Measurements from ENCODE around the gene TMEM186.
"Not testable (repeated sequence)": the region's sequence is repeated elsewhere in the genome, so short reads cannot be mapped to it uniquely, and the experiment has no call there.

The TMEM186 gene

GRCh38 chr16:8797364-8798173, at the start of gene TMEM186, which contains the start of gene PMM2:
TSS of gene TMEM186 (minus strand) at chr16:8797639. CDS start at chr16:8797614, 25 bp downstream.
TSS of gene PMM2 (plus strand) at chr16:8797839. CDS start at chr16:8797883, 44 bp downstream.
- Histone ChIP-seq H3K4me1 (ENCODE audit: control insufficient read depth, low read depth, low read length) (peaks cover 7% of the 10 kb centered on the region), H3K27me3 (ENCODE audit: control insufficient read depth, insufficient read depth, low read length) (no peaks in the 10 kb centered on the region), H3K4me3 (ENCODE audit: low read length) (peak within 1 kb of the TSS; percentile 95), H3K9ac (ENCODE audit: low read length) (peak within 1 kb of the TSS; percentile 87), H3K27ac (ENCODE audit: low read length) (peak within 1 kb of the TSS; percentile 82), H3K36me3 (ENCODE audit: control insufficient read depth, low read depth, low read length) (peaks cover 10% of the 10 kb centered on the region), H3K9me3 (ENCODE audit: control insufficient read depth, low read depth, low read length) (no peaks in the 10 kb centered on the region)

GRCh38 chr16:8847145-8847544, 49.7 kb upstream of the TMEM186 start:
- Histone ChIP-seq H3K36me3 (ENCODE audit: control insufficient read depth, low read depth, low read length) (peaks cover 31% of the 10 kb centered on the region), H3K4me3 (ENCODE audit: low read length) (no peak overlapping the region), H3K4me1 (ENCODE audit: control insufficient read depth, low read depth, low read length) (no peaks in the 10 kb centered on the region), H3K9ac (ENCODE audit: low read length) (no peak overlapping the region), H3K27ac (ENCODE audit: low read length) (no peak overlapping the region), H3K27me3 (ENCODE audit: control insufficient read depth, insufficient read depth, low read length) (no peaks in the 10 kb centered on the region), H3K9me3 (ENCODE audit: control insufficient read depth, low read depth, low read length) (no peaks in the 10 kb centered on the region)

- H3K27me3 ChIP-seq (ENCODE audit: control insufficient read depth, insufficient read depth, low read length): no peaks in the 10 kb centered on the region
- H3K9ac ChIP-seq (ENCODE audit: low read length): no peak overlapping the region
- H3K4me3 ChIP-seq (ENCODE audit: low read length): no peak overlapping the region
- no peak overlapping the region for H3K27ac ChIP-seq (ENCODE audit: low read length)
- H3K9me3 ChIP-seq (ENCODE audit: control insufficient read depth, low read depth, low read length): no peaks in the 10 kb centered on the region
- peaks cover 31% of the 10 kb centered on the region for H3K36me3 ChIP-seq (ENCODE audit: control insufficient read depth, low read depth, low read length)
- H3K4me1 ChIP-seq (ENCODE audit: control insufficient read depth, low read depth, low read length): no peaks in the 10 kb centered on the region
Observed at GRCh38 chr16:8846401-8846932, 49.0 kb upstream of the TMEM186 start.

- H3K4me3 ChIP-seq (ENCODE audit: low read length): no peak overlapping the region
- no peaks in the 10 kb centered on the region for H3K4me1 ChIP-seq (ENCODE audit: control insufficient read depth, low read depth, low read length)
- H3K9ac ChIP-seq (ENCODE audit: low read length): no peak overlapping the region
- H3K9me3 ChIP-seq (ENCODE audit: control insufficient read depth, low read depth, low read length): no peaks in the 10 kb centered on the region
- H3K27ac ChIP-seq (ENCODE audit: low read length): no peak overlapping the region
- H3K27me3 ChIP-seq (ENCODE audit: control insufficient read depth, insufficient read depth, low read length): no peaks in the 10 kb centered on the region
- H3K36me3 ChIP-seq (ENCODE audit: control insufficient read depth, low read depth, low read length): peaks cover 27% of the 10 kb centered on the region
Observed at GRCh38 chr16:8845699-8846298, 48.4 kb upstream of the TMEM186 start.

GRCh38 chr16:8843296-8843695, 45.9 kb upstream of the TMEM186 start:
- H3K36me3 ChIP-seq (ENCODE audit: control insufficient read depth, low read depth, low read length); H3K4me1 ChIP-seq (ENCODE audit: control insufficient read depth, low read depth, low read length); H3K9me3 ChIP-seq (ENCODE audit: control insufficient read depth, low read depth, low read length); H3K27ac ChIP-seq (ENCODE audit: low read length); H3K9ac ChIP-seq (ENCODE audit: low read length); H3K4me3 ChIP-seq (ENCODE audit: low read length); H3K27me3 ChIP-seq (ENCODE audit: control insufficient read depth, insufficient read depth, low read length): not testable (repeated sequence)

GRCh38 chr16:8842016-8842415, 44.6 kb upstream of the TMEM186 start:
- H3K36me3 ChIP-seq (ENCODE audit: control insufficient read depth, low read depth, low read length); H3K9me3 ChIP-seq (ENCODE audit: control insufficient read depth, low read depth, low read length); H3K4me1 ChIP-seq (ENCODE audit: control insufficient read depth, low read depth, low read length); H3K27ac ChIP-seq (ENCODE audit: low read length); H3K9ac ChIP-seq (ENCODE audit: low read length); H3K27me3 ChIP-seq (ENCODE audit: control insufficient read depth, insufficient read depth, low read length); H3K4me3 ChIP-seq (ENCODE audit: low read length): not testable (repeated sequence)

- not testable (repeated sequence) for H3K9me3 ChIP-seq (ENCODE audit: control insufficient read depth, low read depth, low read length); H3K27me3 ChIP-seq (ENCODE audit: control insufficient read depth, insufficient read depth, low read length); H3K27ac ChIP-seq (ENCODE audit: low read length); H3K36me3 ChIP-seq (ENCODE audit: control insufficient read depth, low read depth, low read length); H3K4me3 ChIP-seq (ENCODE audit: low read length); H3K9ac ChIP-seq (ENCODE audit: low read length); H3K4me1 ChIP-seq (ENCODE audit: control insufficient read depth, low read depth, low read length)
Observed at GRCh38 chr16:8837594-8837993, 40.2 kb upstream of the TMEM186 start.

GRCh38 chr16:8836797-8837196, 39.4 kb upstream of the TMEM186 start:
- H3K27ac ChIP-seq (ENCODE audit: low read length); H3K36me3 ChIP-seq (ENCODE audit: control insufficient read depth, low read depth, low read length); H3K4me3 ChIP-seq (ENCODE audit: low read length); H3K9me3 ChIP-seq (ENCODE audit: control insufficient read depth, low read depth, low read length); H3K27me3 ChIP-seq (ENCODE audit: control insufficient read depth, insufficient read depth, low read length); H3K9ac ChIP-seq (ENCODE audit: low read length): not testable (repeated sequence)
- H3K4me1 ChIP-seq (ENCODE audit: control insufficient read depth, low read depth, low read length): peaks cover 14% of the 10 kb centered on the region

- Histone ChIP-seq H3K27ac (ENCODE audit: low read length) (peak overlapping the region; percentile 89), H3K27me3 (ENCODE audit: control insufficient read depth, insufficient read depth, low read length) (no peaks in the 10 kb centered on the region), H3K9me3 (ENCODE audit: control insufficient read depth, low read depth, low read length) (no peaks in the 10 kb centered on the region), H3K4me1 (ENCODE audit: control insufficient read depth, low read depth, low read length) (peaks cover 32% of the 10 kb centered on the region), H3K4me3 (ENCODE audit: low read length) (peak overlapping the region; percentile 20), H3K9ac (ENCODE audit: low read length) (peak overlapping the region; percentile 80), H3K36me3 (ENCODE audit: control insufficient read depth, low read depth, low read length) (peaks cover 13% of the 10 kb centered on the region)
Observed at GRCh38 chr16:8832717-8833105, 35.3 kb upstream of the TMEM186 start.

- Histone ChIP-seq H3K27me3 (ENCODE audit: control insufficient read depth, insufficient read depth, low read length) (no peaks in the 10 kb centered on the region), H3K36me3 (ENCODE audit: control insufficient read depth, low read depth, low read length) (peaks cover 13% of the 10 kb centered on the region), H3K9me3 (ENCODE audit: control insufficient read depth, low read depth, low read length) (no peaks in the 10 kb centered on the region), H3K9ac (ENCODE audit: low read length) (peak overlapping the region; percentile 80), H3K4me3 (ENCODE audit: low read length) (peak overlapping the region; percentile 23), H3K4me1 (ENCODE audit: control insufficient read depth, low read depth, low read length) (peaks cover 32% of the 10 kb centered on the region), H3K27ac (ENCODE audit: low read length) (peak overlapping the region; percentile 89)
Observed at GRCh38 chr16:8831871-8832716, 34.7 kb upstream of the TMEM186 start.

GRCh38 chr16:8831450-8831849, 34.0 kb upstream of the TMEM186 start:
- Histone ChIP-seq H3K27me3 (ENCODE audit: control insufficient read depth, insufficient read depth, low read length) (no peaks in the 10 kb centered on the region), H3K4me1 (ENCODE audit: control insufficient read depth, low read depth, low read length) (peaks cover 32% of the 10 kb centered on the region), H3K36me3 (ENCODE audit: control insufficient read depth, low read depth, low read length) (peaks cover 13% of the 10 kb centered on the region), H3K9me3 (ENCODE audit: control insufficient read depth, low read depth, low read length) (no peaks in the 10 kb centered on the region), H3K9ac (ENCODE audit: low read length) (peak overlapping the region; percentile 80), H3K27ac (ENCODE audit: low read length) (peak overlapping the region; percentile 89), H3K4me3 (ENCODE audit: low read length) (peak overlapping the region; percentile 23)

Measured in iPS-18a (cell line).